ENCODE measurements around the gene VIPR1.

The VIPR1 gene, protein sequence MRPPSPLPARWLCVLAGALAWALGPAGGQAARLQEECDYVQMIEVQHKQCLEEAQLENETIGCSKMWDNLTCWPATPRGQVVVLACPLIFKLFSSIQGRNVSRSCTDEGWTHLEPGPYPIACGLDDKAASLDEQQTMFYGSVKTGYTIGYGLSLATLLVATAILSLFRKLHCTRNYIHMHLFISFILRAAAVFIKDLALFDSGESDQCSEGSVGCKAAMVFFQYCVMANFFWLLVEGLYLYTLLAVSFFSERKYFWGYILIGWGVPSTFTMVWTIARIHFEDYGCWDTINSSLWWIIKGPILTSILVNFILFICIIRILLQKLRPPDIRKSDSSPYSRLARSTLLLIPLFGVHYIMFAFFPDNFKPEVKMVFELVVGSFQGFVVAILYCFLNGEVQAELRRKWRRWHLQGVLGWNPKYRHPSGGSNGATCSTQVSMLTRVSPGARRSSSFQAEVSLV

DNA sequence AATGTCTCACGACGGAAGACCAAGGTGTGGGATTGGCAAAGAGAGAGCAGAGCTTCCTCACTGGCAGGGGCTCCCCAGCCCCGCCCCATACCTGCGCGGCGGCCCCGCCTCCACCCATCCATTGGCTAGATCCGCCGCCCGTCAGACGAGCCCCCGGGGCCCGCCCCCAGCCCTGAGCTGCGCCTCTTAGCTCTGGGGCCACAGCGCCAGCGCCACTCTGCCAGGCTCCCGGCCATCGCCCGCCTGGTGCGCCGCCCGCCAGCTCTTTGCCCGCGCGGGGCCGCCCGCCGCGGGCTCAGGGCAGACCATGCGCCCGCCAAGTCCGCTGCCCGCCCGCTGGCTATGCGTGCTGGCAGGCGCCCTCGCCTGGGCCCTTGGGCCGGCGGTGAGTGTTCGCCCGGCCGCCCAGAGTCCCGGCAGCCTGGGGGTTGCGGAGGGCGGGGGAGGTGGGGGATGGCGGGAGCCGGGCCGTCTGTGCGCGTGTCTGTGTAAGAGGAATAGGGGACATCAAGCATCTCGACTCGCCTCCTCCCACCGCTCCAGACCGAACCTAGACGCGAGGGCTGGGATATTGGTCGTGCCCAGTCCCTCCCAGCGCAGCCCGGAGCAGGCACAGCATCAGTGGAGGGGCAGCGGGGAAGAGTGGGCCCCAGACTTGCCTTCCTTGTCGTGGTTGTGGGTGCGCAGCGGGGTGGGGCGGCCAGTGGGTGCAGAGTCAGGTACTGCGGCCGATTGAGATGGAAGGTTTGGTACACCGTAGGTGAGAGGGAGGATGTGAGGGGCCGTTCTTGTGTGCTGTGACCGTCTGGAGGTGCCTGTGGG lies at the start of gene VIPR1:
TSS of gene VIPR1 (plus strand) at position 215 of the 822 bp plus-strand sequence. CDS start at position 308, 93 bp downstream.
- ChIA-PET POLR2A (interaction anchor here (0.8 to 1.1 kb wide), 8 partner anchors 10 to 98 kb away, joined by 3 to 5 read pairs (median 4); partner anchors contain the start of gene NKTR), CTCF (no interaction called here)
- peak; percentile 18; the same call in 1 of the 2 replicates for TF ChIP-seq L3MBTL2 (conservative IDR thresholded peaks at IDR 0.05)
- TF ChIP-seq, protein P1, sequence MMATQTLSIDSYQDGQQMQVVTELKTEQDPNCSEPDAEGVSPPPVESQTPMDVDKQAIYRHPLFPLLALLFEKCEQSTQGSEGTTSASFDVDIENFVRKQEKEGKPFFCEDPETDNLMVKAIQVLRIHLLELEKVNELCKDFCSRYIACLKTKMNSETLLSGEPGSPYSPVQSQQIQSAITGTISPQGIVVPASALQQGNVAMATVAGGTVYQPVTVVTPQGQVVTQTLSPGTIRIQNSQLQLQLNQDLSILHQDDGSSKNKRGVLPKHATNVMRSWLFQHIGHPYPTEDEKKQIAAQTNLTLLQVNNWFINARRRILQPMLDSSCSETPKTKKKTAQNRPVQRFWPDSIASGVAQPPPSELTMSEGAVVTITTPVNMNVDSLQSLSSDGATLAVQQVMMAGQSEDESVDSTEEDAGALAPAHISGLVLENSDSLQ (IDR thresholded peaks at IDR 0.05), result peak; percentile 98
- TF ChIP-seq TARDBP (IDR thresholded peaks at IDR 0.05), result no peak
- no peak for TF ChIP-seq LEF1 (IDR thresholded peaks at IDR 0.05; ENCODE audit: borderline replicate concordance)
- TF ChIP-seq FOXK2 (IDR thresholded peaks at IDR 0.05), result no peak
- no peak for TF ChIP-seq NFRKB (IDR thresholded peaks at IDR 0.05)
- TF ChIP-seq ELF4 (IDR thresholded peaks at IDR 0.05), result no peak
- TF ChIP-seq FOXM1 (IDR thresholded peaks at IDR 0.05; ENCODE audit: borderline replicate concordance), result 0 out of 2 replicates have a peak, but pooled peaks have one; percentile 28
- TF ChIP-seq SP1 (IDR thresholded peaks at IDR 0.05), result no peak
- no peak for TF ChIP-seq HDGF (IDR thresholded peaks at IDR 0.05; ENCODE audit: borderline replicate concordance)
- TF ChIP-seq SUZ12 (IDR thresholded peaks at IDR 0.05), result no peak
- DNase-seq (ENCODE audit: extremely low spot score), result peak; percentile 91

DNA sequence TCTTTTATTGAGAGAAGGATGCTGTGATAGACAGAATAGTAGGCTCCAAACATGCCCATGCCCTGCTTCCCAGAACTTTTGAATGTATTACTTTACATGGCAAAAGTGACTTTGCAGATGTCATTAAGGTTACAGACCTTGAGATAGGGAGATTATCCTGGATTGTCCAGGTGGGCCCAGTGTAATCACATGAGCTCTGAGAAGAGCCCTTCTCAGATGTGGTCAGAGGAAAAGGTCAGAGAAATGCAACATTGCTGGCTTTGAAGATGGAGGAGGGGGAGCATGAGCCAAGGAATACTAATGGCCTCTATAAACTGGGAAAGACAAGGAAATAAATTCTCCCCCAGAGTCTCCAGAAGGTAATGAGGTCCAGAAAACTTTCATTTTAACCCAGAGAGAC lies 46.2 kb upstream of the VIPR1 start:
- TF ChIP-seq, protein P1 (IDR thresholded peaks at IDR 0.05), result no peak
- TF ChIP-seq L3MBTL2 (conservative IDR thresholded peaks at IDR 0.05), result no peak
- no peak for TF ChIP-seq TARDBP (IDR thresholded peaks at IDR 0.05)
- ChIA-PET POLR2A (no interaction called here), CTCF (no interaction called here)
- no peak for DNase-seq (ENCODE audit: extremely low spot score)

DNA sequence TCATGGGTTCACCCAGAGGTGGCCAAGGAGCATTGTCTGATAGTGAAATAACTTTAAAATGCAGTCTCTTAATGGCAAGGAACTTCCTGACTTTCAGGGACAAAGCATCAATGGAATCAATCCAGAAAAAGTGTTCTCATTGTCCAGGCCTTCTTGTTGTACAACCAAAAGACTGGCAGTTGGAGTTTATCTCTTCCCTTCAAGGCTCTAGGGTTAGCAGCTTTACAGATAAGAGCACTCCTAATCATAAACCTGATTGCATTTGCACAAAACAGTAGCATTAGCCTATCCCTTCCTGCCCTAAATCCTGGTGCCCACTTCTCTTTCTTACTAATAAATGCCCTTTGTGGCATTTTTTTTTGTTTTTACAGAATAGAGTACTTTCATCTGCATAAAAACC lies 43.3 kb upstream of the VIPR1 start:
- no peak for DNase-seq (ENCODE audit: extremely low spot score)
- POLR2A ChIA-PET, result no interaction called here
- no peak for TF ChIP-seq ARNT (IDR thresholded peaks at IDR 0.05)
- TF ChIP-seq CTBP1 (IDR thresholded peaks at IDR 0.05; ENCODE audit: borderline replicate concordance), result no peak
- TF ChIP-seq NFRKB (IDR thresholded peaks at IDR 0.05), result no peak
- TF ChIP-seq FOXM1 (IDR thresholded peaks at IDR 0.05; ENCODE audit: borderline replicate concordance), result no peak
- TF ChIP-seq ZNF384 (IDR thresholded peaks at IDR 0.05), result no peak
- no peak for TF ChIP-seq BHLHE40 (IDR thresholded peaks at IDR 0.05; ENCODE audit: borderline replicate concordance)
- no peak for TF ChIP-seq ELF4 (IDR thresholded peaks at IDR 0.05)
- no peak for TF ChIP-seq TARDBP (IDR thresholded peaks at IDR 0.05)
- TF ChIP-seq SP1 (IDR thresholded peaks at IDR 0.05), result no peak
- no peak for TF ChIP-seq FOXK2 (IDR thresholded peaks at IDR 0.05)
- no peak for TF ChIP-seq HDGF (IDR thresholded peaks at IDR 0.05; ENCODE audit: borderline replicate concordance)
- no peak for TF ChIP-seq FOXA1 (IDR thresholded peaks at IDR 0.05)
- TF ChIP-seq, protein P1 (IDR thresholded peaks at IDR 0.05), result no peak
- no peak for TF ChIP-seq L3MBTL2 (conservative IDR thresholded peaks at IDR 0.05)
- CTCF ChIA-PET, result no interaction called here

DNA sequence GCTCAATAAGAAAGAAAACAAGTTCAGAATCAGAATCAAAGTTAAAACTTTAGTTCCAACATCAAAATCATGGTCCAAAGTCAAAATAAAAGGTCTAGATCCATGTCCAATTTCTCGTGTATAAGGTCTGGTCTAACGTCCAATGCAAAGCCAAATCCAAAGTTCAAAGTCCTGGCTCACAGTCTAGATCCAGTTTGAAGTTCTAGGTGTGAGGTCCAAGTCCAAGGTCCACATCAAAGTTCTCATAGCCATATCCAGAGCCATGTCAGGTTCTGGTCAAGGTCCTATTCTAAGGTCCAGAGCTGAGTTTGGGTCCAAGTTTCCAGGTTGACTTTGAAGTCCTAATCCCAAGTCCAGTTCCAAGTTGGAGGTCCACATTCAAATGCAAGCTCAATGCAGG lies 40.7 kb upstream of the VIPR1 start:
- POLR2A ChIA-PET, result no interaction called here
- CTCF ChIA-PET, result no interaction called here
- no peak for DNase-seq (ENCODE audit: extremely low spot score)
- TF ChIP-seq TARDBP (IDR thresholded peaks at IDR 0.05), result no peak

DNA sequence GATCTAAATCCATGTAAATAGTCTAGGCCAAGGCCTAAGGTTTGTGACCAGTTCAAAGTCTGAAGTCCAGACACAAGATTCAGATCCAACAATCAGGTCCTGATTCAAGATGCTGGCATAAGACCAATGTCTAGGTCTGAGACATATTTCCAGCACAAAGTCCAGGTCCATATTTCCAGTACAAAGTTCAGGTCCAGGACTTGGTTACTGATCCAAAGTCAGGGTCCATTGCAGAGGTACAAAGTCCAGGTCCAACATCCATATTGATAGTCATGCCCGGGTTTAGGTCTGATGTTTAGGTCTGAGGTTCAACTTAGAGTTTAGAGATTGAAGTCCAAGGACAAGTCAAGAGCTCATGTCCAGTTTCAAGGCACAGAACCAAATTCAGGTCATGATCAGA lies 39.4 kb upstream of the VIPR1 start:
- ChIA-PET POLR2A (interaction anchor here (0.6 kb wide), 1 partner anchor 378 kb away, joined by 3 read pairs; no protein-coding TSS in a partner anchor), CTCF (interaction anchor here (0.6 kb wide), 1 partner anchor 16 kb away, joined by 3 read pairs; no protein-coding TSS in a partner anchor)
- no peak for TF ChIP-seq CTBP1 (IDR thresholded peaks at IDR 0.05; ENCODE audit: borderline replicate concordance)
- TF ChIP-seq, protein P1 (IDR thresholded peaks at IDR 0.05), result no peak
- DNase-seq (ENCODE audit: extremely low spot score), result no peak

DNA sequence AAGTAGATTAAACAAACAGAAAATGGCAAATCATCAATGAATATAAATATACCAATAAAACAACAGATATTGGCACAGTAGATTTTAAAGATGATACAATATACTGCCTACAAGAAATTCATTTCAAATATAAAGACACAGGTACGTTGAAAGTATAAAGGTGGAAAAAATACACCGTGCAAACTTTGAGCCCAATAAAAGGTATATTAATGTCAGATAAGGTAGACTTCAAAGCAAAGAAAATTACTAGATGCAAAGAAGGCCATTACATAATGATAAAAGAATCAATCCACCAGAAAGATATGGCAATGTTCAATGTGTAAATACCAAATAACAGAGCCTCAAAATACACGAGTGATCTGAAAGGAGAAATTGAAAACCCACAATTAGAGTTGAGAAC lies 34.3 kb upstream of the VIPR1 start:
- POLR2A ChIA-PET, result no interaction called here
- no peak for DNase-seq (ENCODE audit: extremely low spot score)
- CTCF ChIA-PET, result no interaction called here
- TF ChIP-seq, protein P1 (IDR thresholded peaks at IDR 0.05), result no peak
- TF ChIP-seq NFRKB (IDR thresholded peaks at IDR 0.05) (no peak), HDGF (IDR thresholded peaks at IDR 0.05; ENCODE audit: borderline replicate concordance) (no peak), ELF4 (IDR thresholded peaks at IDR 0.05) (no peak), FOXA1 (IDR thresholded peaks at IDR 0.05) (no peak)
